Mucosa of rectum (tissue), 2 donors: ENCODE measurements around the gene FAM114A1.
A peak's percentile ranks its signal among the peaks of the same experiment; 100 is the strongest.

ENCODE experiments used
- H3K27ac ChIP-seq, 2 donors: one replicate each; pipeline ENCODE4 v1.7.0; 2013; ENCODE audit warnings: inconsistent platforms in 2 of 2, low read depth in 2 of 2, low read length in 2 of 2
- H3K27me3 ChIP-seq, 2 donors: one replicate each; pipeline ENCODE4 v1.7.0; 2013; ENCODE audit warnings: low read length in 2 of 2; ENCODE audit not compliant: control insufficient read depth in 2 of 2, insufficient read depth in 2 of 2
- H3K36me3 ChIP-seq, 2 donors: one replicate each; pipeline ENCODE4 v1.7.0; 2013; ENCODE audit warnings: low read length in 2 of 2; ENCODE audit not compliant: control insufficient read depth in 2 of 2, insufficient read depth in 2 of 2
- H3K4me1 ChIP-seq, 2 donors: one replicate each; pipeline ENCODE4 v1.7.0; 2013; ENCODE audit warnings: low read length in 2 of 2, mild to moderate bottlenecking in 1 of 2; ENCODE audit not compliant: control insufficient read depth in 2 of 2, insufficient read depth in 2 of 2
- H3K4me3 ChIP-seq, 2 donors: one replicate each; pipeline ENCODE4 v1.7.0; 2013; ENCODE audit warnings: low read length in 2 of 2
- H3K9ac ChIP-seq, 2 donors: one replicate each; pipeline ENCODE4 v1.7.0; 2013; ENCODE audit warnings: low read length in 2 of 2, low read depth in 1 of 2, mild to moderate bottlenecking in 1 of 2
- H3K9me3 ChIP-seq, 2 donors: one replicate each; pipeline ENCODE4 v1.7.0; 2013; ENCODE audit warnings: low read length in 2 of 2; ENCODE audit not compliant: control insufficient read depth in 2 of 2
- donor health status: healthy.
- donor health status: Normal muscosa, but diverticular disease.

The FAM114A1 gene

GRCh38 chr4:38896940-38897339 lies 29.3 kb downstream of the FAM114A1 start:
- H3K4me3 ChIP-seq, result no peak overlapping the region
- peaks cover 33 to 48% of the 10 kb centered on the region in 2 donors for H3K36me3 ChIP-seq
- H3K27me3 ChIP-seq, result no peaks in the 10 kb centered on the region
- peaks cover 0 to 14% of the 10 kb centered on the region in 2 donors for H3K4me1 ChIP-seq
- H3K9me3 ChIP-seq, result no peaks in the 10 kb centered on the region
- H3K27ac ChIP-seq, result no peak overlapping the region
- H3K9ac ChIP-seq, result no peak overlapping the region

GRCh38 chr4:38898245-38898644 lies 30.6 kb downstream of the FAM114A1 start:
- Histone ChIP-seq H3K4me3 (no peak overlapping the region), H3K27ac (no peak overlapping the region), H3K9me3 (no peaks in the 10 kb centered on the region), H3K27me3 (no peaks in the 10 kb centered on the region), H3K36me3 (peaks cover 27 to 42% of the 10 kb centered on the region in 2 donors), H3K4me1 (peaks cover 0 to 7% of the 10 kb centered on the region in 2 donors), H3K9ac (no peak overlapping the region)

- Histone ChIP-seq H3K27me3 (no peaks in the 10 kb centered on the region), H3K4me1 (peaks cover 0 to 17% of the 10 kb centered on the region in 2 donors), H3K9ac (no peak overlapping the region), H3K9me3 (no peaks in the 10 kb centered on the region), H3K27ac (no peak overlapping the region), H3K36me3 (peaks cover 21 to 35% of the 10 kb centered on the region in 2 donors), H3K4me3 (no peak overlapping the region)
Measured at GRCh38 chr4:38902221-38902620, 34.6 kb downstream of the FAM114A1 start.

GRCh38 chr4:38902695-38903094 lies 35.1 kb downstream of the FAM114A1 start:
- H3K9ac ChIP-seq, result no peak overlapping the region
- H3K27me3 ChIP-seq, result no peaks in the 10 kb centered on the region
- H3K4me3 ChIP-seq, result no peak overlapping the region
- H3K27ac ChIP-seq, result no peak overlapping the region
- H3K9me3 ChIP-seq, result no peaks in the 10 kb centered on the region
- H3K36me3 ChIP-seq, result peaks cover 24 to 38% of the 10 kb centered on the region in 2 donors
- peaks cover 0 to 17% of the 10 kb centered on the region in 2 donors for H3K4me1 ChIP-seq

GRCh38 chr4:38904090-38904666 lies 36.6 kb downstream of the FAM114A1 start:
- H3K4me1 ChIP-seq, result peaks cover 0 to 17% of the 10 kb centered on the region in 2 donors
- no peak overlapping the region for H3K4me3 ChIP-seq
- peaks cover 25 to 45% of the 10 kb centered on the region in 2 donors for H3K36me3 ChIP-seq
- H3K27ac ChIP-seq, result no peak overlapping the region
- no peaks in the 10 kb centered on the region for H3K9me3 ChIP-seq
- H3K27me3 ChIP-seq, result no peaks in the 10 kb centered on the region
- peak overlapping the region in 1 of 2 donors; percentile 3 for H3K9ac ChIP-seq

GRCh38 chr4:38904682-38905081 lies 37.1 kb downstream of the FAM114A1 start:
- no peaks in the 10 kb centered on the region for H3K27me3 ChIP-seq
- H3K9me3 ChIP-seq, result no peaks in the 10 kb centered on the region
- peaks cover 0 to 17% of the 10 kb centered on the region in 2 donors for H3K4me1 ChIP-seq
- peaks cover 29 to 47% of the 10 kb centered on the region in 2 donors for H3K36me3 ChIP-seq
- no peak overlapping the region for H3K27ac ChIP-seq
- no peak overlapping the region for H3K9ac ChIP-seq
- no peak overlapping the region for H3K4me3 ChIP-seq

- Histone ChIP-seq H3K4me1 (peaks cover 0 to 17% of the 10 kb centered on the region in 2 donors), H3K9ac (no peak overlapping the region), H3K27ac (no peak overlapping the region), H3K9me3 (no peaks in the 10 kb centered on the region), H3K36me3 (peaks cover 34 to 57% of the 10 kb centered on the region in 2 donors), H3K27me3 (no peaks in the 10 kb centered on the region), H3K4me3 (no peak overlapping the region)
Measured at GRCh38 chr4:38905652-38906385, 38.2 kb downstream of the FAM114A1 start.

GRCh38 chr4:38907696-38908270 lies 40.2 kb downstream of the FAM114A1 start:
- Histone ChIP-seq H3K4me1 (peaks cover 0 to 17% of the 10 kb centered on the region in 2 donors), H3K36me3 (peaks cover 40 to 56% of the 10 kb centered on the region in 2 donors)

DNA sequence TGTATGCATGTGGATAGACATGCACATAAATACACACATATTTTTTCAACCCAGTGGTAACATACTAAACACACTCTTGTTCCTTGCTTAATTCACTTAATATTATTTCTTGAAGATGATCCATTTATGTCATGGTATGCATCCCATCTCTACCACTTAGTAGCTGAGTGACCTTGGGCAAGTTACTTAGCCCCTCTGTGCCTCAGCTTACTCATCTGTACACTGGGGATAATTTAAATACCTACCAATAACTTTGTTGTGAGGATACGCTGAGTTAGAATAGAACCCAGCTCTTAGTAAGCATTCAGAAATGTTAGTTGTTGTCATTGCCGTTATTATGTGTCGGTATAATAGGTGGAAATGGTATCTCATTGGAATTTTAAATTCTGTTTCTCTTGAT lies 41.4 kb downstream of the FAM114A1 start:
- Histone ChIP-seq H3K9me3 (no peaks in the 10 kb centered on the region), H3K27me3 (no peaks in the 10 kb centered on the region), H3K4me3 (no peak overlapping the region), H3K36me3 (peaks cover 40 to 60% of the 10 kb centered on the region in 2 donors), H3K27ac (no peak overlapping the region), H3K9ac (no peak overlapping the region), H3K4me1 (peaks cover 0 to 9% of the 10 kb centered on the region in 2 donors)

More at GRCh38 chr4:38907696-38908270, 40.2 kb downstream of the FAM114A1 start:
- H3K9me3 ChIP-seq, result no peaks in the 10 kb centered on the region
- no peak overlapping the region for H3K27ac ChIP-seq
- no peaks in the 10 kb centered on the region for H3K27me3 ChIP-seq
- no peak overlapping the region for H3K9ac ChIP-seq
- no peak overlapping the region for H3K4me3 ChIP-seq

GRCh38 chr4:38911257-38911656 lies 43.7 kb downstream of the FAM114A1 start:
- no peaks in the 10 kb centered on the region for H3K9me3 ChIP-seq
- H3K27me3 ChIP-seq, result no peaks in the 10 kb centered on the region
- H3K4me3 ChIP-seq, result no peak overlapping the region
- no peak overlapping the region for H3K9ac ChIP-seq
- no peaks in the 10 kb centered on the region for H3K4me1 ChIP-seq
- H3K27ac ChIP-seq, result no peak overlapping the region
- H3K36me3 ChIP-seq, result peaks cover 49 to 67% of the 10 kb centered on the region in 2 donors
